Lower leg skin (tissue), 3 donors: Measurements from ENCODE around the gene TMEM31.

ENCODE experiments used
- CTCF ChIP-seq, 3 donors: fragments of 450-650 bp; IDR thresholded peaks; one replicate each; pipeline ENCODE4 v1.5.1; 2016; ENCODE audit warnings: antibody characterized with exemption in 3 of 3, mild to moderate bottlenecking in 3 of 3, moderate library complexity in 2 of 3
- POLR2A ChIP-seq, 2 donors: fragments of 450-650 bp; IDR thresholded peaks; one replicate each; pipeline ENCODE4 v1.6.1; 2016 to 2017; ENCODE audit warnings: antibody characterized with exemption in 2 of 2, mild to moderate bottlenecking in 1 of 2, moderate library complexity in 1 of 2

- TF ChIP-seq CTCF (IDR thresholded peaks at IDR 0.05) (no peak), POLR2A (IDR thresholded peaks at IDR 0.05) (no peak)
Measured at GRCh38 chrX:103718120-103718519, 7.4 kb downstream of the TMEM31 start.
